Mesothelial cell of epicardium (in vitro differentiated cells): Measurements from ENCODE around the gene POP5. TPM values are rescaled to one million over a fixed set of nuclear protein-coding genes. Genes with fewer than 3 reads are reported as not detected.

Source experiments
- DNase-seq, 2 experiments: peaks; one replicate each; pipeline ENCODE4 v3.0.0; 2021; ENCODE audit warnings: low spot score in 2 of 2; ENCODE audit not compliant: unreplicated experiment in 2 of 2
- H3K27ac Mint-ChIP-seq: 2 replicates; pipeline ENCODE4 v1.8.0; 2021; ENCODE audit warnings: mixed read lengths
- H3K27me3 Mint-ChIP-seq: 2 replicates; pipeline ENCODE4 v1.8.0; 2021; ENCODE audit warnings: low read depth, mixed read lengths
- H3K36me3 Mint-ChIP-seq: 2 replicates; pipeline ENCODE4 v1.8.0; 2021; ENCODE audit warnings: mixed read lengths
- H3K4me1 Mint-ChIP-seq: 2 replicates; pipeline ENCODE4 v1.8.0; 2021; ENCODE audit warnings: mixed read lengths
- H3K4me3 Mint-ChIP-seq: 2 replicates; pipeline ENCODE4 v1.8.0; 2021; ENCODE audit warnings: mild to moderate bottlenecking, moderate library complexity, mixed read lengths
- H3K9me3 Mint-ChIP-seq: 2 replicates; pipeline ENCODE4 v1.8.0; 2021; ENCODE audit warnings: mixed read lengths
- CTCF ChIP-seq: fragments of 200-600 bp; sonication (generic); IDR thresholded peaks from one replicate; pipeline ENCODE4 v1.5.0; 2021; ENCODE audit warnings: antibody characterized with exemption; ENCODE audit not compliant: unreplicated experiment
- total RNA-seq: library from RNA; stranded (reverse); gene quantifications from 3 replicates; pipeline ENCODE4 v1.2.1, GENCODE V29; 2021

Gene POP5
- total RNA-seq, 1 donor from 2014 or later: 38.6 TPM

- Mint-ChIP-seq H3K36me3 (no peaks in the 10 kb centered on the region), H3K27ac (no peak overlapping the region), H3K4me1 (no peaks in the 10 kb centered on the region), H3K9me3 (no peaks in the 10 kb centered on the region), H3K27me3 (peaks cover 18% of the 10 kb centered on the region), H3K4me3 (no peak overlapping the region)
- no peak for TF ChIP-seq CTCF
- no peak for DNase-seq
Measured at GRCh38 chr12:120590741-120591407, 9.7 kb upstream of the POP5 start.

GRCh38 chr12:120588948-120589930 is 8.0 kb upstream of the POP5 start:
- Mint-ChIP-seq H3K27ac (no peak overlapping the region), H3K4me3 (no peak overlapping the region), H3K36me3 (no peaks in the 10 kb centered on the region), H3K4me1 (no peaks in the 10 kb centered on the region), H3K9me3 (no peaks in the 10 kb centered on the region), H3K27me3 (peaks cover 32% of the 10 kb centered on the region)
- TF ChIP-seq CTCF: no peak
- DNase-seq: no peak

- DNase-seq: no peak
- TF ChIP-seq CTCF: no peak
- Mint-ChIP-seq H3K27ac (no peak overlapping the region), H3K9me3 (no peaks in the 10 kb centered on the region), H3K4me1 (peaks cover 4% of the 10 kb centered on the region), H3K27me3 (peaks cover 40% of the 10 kb centered on the region), H3K36me3 (no peaks in the 10 kb centered on the region), H3K4me3 (no peak overlapping the region)
Measured at GRCh38 chr12:120588371-120588770, 7.2 kb upstream of the POP5 start.

GRCh38 chr12:120586860-120587259 is 5.7 kb upstream of the POP5 start:
- Mint-ChIP-seq H3K27ac (no peak overlapping the region), H3K27me3 (peaks cover 44% of the 10 kb centered on the region), H3K9me3 (no peaks in the 10 kb centered on the region)

GRCh38 chr12:120586206-120586605 is 5.0 kb upstream of the POP5 start:
- Mint-ChIP-seq H3K27ac (no peak overlapping the region), H3K4me3 (no peak overlapping the region), H3K4me1 (peaks cover 17% of the 10 kb centered on the region), H3K27me3 (peaks cover 39% of the 10 kb centered on the region), H3K9me3 (no peaks in the 10 kb centered on the region), H3K36me3 (no peaks in the 10 kb centered on the region)
- TF ChIP-seq CTCF: no peak
- DNase-seq: no peak

More at GRCh38 chr12:120586860-120587259, 5.7 kb upstream of the POP5 start:
- H3K4me1 Mint-ChIP-seq: peaks cover 10% of the 10 kb centered on the region
- DNase-seq: no peak
- no peak for TF ChIP-seq CTCF
- H3K4me3 Mint-ChIP-seq: no peak overlapping the region
- H3K36me3 Mint-ChIP-seq: no peaks in the 10 kb centered on the region
